NT2/D1 (cell line): ENCODE measurements around the gene ITGAL.

Experiments
- DNase-seq: peaks from one replicate; pipeline ENCODE4 v3.0.0-alpha.2; 2011; ENCODE audit warnings: low read depth, low spot score
- H3K27me3 ChIP-seq: 2 replicates; pipeline ENCODE4 v1.6.0; 2011; ENCODE audit warnings: mild to moderate bottlenecking; ENCODE audit not compliant: insufficient read length, insufficient read depth
- H3K36me3 ChIP-seq: 2 replicates; pipeline ENCODE4 v1.6.1; 2011; ENCODE audit warnings: mild to moderate bottlenecking, low read length, mixed read lengths; ENCODE audit not compliant: insufficient read depth, insufficient read length
- H3K4me1 ChIP-seq: 2 replicates; pipeline ENCODE4 v1.5.1; 2011; ENCODE audit not compliant: insufficient read depth, insufficient read length
- H3K4me3 ChIP-seq: 2 replicates; pipeline ENCODE4 v1.5.1; 2011; ENCODE audit warnings: low read depth; ENCODE audit not compliant: insufficient read length
- H3K9ac ChIP-seq: 2 replicates; pipeline ENCODE4 v1.6.0; 2011; ENCODE audit warnings: low read depth; ENCODE audit not compliant: insufficient read length
- H3K9me3 ChIP-seq: 2 replicates; pipeline ENCODE4 v1.5.1; 2011; ENCODE audit warnings: mild to moderate bottlenecking, low read length; ENCODE audit not compliant: insufficient read depth
- SUZ12 ChIP-seq: IDR thresholded peaks from 2 replicates; pipeline ENCODE4 v1.6.1; 2011; ENCODE audit not compliant: insufficient read length, insufficient read depth; ENCODE audit errors: extremely low read depth
- YY1 ChIP-seq: IDR thresholded peaks from 2 replicates; pipeline ENCODE4 v1.6.1; 2011; ENCODE audit not compliant: insufficient read length, insufficient read depth
- ZNF274 ChIP-seq: IDR thresholded peaks from 2 replicates; pipeline ENCODE4 v1.6.1; 2011; ENCODE audit warnings: mild to moderate bottlenecking, low read depth, low read length

ITGAL gene

DNA sequence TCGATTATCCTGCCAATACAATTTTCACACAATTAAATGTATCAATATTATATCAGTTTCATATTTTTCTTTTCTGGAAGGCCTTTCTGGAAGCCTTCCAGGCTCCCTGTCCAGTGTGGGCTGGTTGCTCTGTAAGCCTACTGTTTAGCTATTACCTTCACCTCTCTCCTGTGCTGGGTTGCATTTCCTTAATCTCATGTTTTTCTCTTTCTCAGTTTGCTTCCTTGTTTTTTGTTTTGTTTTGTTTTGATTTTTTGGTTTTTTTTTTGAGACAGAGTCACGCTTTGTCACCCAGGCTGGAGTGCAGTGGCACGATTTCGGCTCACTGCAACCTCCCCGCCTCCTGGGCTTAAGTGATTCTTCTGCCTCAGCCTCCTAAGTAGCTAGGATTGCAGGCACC lies 33.7 kb upstream of the ITGAL start:
- Histone ChIP-seq H3K4me3 (no peak overlapping the region), H3K9ac (no peak overlapping the region), H3K4me1 (no peaks in the 10 kb centered on the region), H3K36me3 (peaks cover 9% of the 10 kb centered on the region), H3K9me3 (no peaks in the 10 kb centered on the region; the same call in 1 of the 2 replicates), H3K27me3 (no peaks in the 10 kb centered on the region)
- TF ChIP-seq SUZ12: no peak
- TF ChIP-seq ZNF274: no peak
- no peak for TF ChIP-seq YY1
- DNase-seq: no peak

DNA sequence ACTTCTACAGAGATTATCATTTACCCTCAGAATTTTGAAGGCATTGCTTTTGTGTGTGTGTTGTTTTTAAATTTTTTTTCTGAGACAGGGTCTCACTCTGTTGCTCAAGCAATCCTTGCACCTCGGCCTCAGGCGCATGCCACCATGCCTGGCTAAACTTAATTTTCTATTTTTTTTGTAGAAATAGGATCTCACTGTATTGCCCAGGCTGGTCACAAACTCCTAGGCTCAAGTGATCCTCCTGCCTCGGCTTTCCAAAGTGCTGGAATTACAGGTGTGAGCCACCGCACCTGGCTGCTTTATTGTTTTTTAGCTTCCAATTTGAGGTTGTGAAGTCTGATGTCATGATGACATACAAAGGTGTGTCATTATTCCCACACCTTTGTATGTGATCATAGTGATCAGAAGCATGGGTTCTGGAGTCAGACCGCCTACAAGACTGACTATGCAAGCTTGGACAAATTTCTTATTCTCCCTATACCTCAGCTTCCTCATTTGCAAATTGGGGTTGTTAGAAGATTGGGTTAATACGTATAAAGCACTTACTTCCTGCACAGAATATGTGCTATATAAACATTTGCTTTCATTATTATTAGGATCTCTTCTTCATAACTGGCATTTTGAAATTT lies 32.7 kb upstream of the ITGAL start:
- Histone ChIP-seq H3K4me3 (no peak overlapping the region), H3K36me3 (peaks cover 19% of the 10 kb centered on the region), H3K27me3 (no peaks in the 10 kb centered on the region), H3K9me3 (peaks cover 9% of the 10 kb centered on the region; the same call in 1 of the 2 replicates), H3K9ac (no peak overlapping the region), H3K4me1 (peaks cover 5% of the 10 kb centered on the region)
- DNase-seq: no peak
- TF ChIP-seq YY1 (no peak), ZNF274 (no peak), SUZ12 (no peak)

DNA sequence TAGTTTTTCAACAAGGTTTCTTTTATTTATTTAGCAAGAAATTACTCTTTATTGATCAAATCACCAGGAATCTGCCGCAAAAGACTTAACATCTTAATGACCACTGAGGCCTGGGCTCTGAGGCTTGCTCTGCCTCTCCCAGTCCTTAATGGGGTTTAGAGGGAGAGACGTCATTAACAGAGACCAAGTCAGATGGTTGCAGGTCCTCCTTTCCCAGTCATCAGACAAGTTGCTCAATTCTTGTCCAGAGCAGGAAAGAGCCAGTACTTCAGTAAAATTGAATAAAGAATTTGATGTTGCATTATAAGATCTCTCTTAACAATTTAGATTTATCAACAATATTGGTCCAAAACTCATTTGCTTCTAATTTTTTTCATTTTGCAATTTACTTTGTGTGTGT lies 28.9 kb upstream of the ITGAL start:
- Histone ChIP-seq H3K36me3 (peaks cover 21% of the 10 kb centered on the region), H3K4me3 (no peak overlapping the region), H3K4me1 (peaks cover 6% of the 10 kb centered on the region), H3K27me3 (no peaks in the 10 kb centered on the region), H3K9ac (no peak overlapping the region), H3K9me3 (peaks cover 10% of the 10 kb centered on the region; the same call in 1 of the 2 replicates)
- no peak for TF ChIP-seq ZNF274
- no peak for TF ChIP-seq YY1
- TF ChIP-seq SUZ12: no peak
- DNase-seq: no peak

DNA sequence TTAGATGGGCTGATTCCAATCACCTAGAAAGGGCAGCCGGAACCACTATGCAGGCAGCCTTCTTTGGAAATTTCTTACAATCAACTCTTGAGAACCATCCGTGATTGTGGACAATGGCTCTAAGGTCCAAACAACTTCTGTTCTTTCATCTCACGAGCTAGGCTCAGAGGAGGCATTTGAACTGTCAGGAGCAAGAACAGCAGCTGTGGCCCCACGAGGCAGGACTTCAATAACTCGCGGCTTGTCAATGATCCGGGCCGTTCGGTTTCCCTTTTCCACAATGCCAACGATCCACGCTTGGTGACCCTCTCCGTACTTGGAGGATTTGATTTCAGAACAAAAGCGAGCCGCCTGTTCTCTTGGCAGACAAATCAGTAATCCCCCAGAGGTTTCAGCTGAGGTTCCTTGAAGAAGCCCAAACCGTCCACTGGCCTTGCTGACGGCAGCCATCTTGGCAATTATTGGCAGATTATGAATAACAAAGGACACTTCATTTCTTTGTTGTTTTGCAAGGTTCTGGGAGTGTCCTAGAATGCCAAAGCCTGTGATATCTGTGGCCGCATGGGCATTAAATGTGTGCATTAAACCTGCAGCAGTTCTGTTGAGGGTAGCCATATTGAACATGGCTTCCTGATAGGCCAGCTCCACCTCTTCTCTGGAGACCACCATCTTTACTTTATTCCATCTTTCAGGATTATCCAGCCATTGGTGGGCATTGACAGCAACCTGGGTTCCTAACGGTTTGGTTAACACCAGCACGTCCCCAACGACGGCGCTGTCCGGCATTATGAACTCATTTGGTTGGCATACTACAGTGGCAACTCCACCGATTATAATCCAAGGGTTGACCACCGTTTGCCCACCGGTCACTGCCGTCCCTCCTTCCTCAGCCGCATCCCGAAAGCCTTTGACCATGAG lies 28.1 kb upstream of the ITGAL start:
- DNase-seq: no peak
- no peaks in the 10 kb centered on the region for H3K27me3 ChIP-seq
- peaks cover 6% of the 10 kb centered on the region for H3K4me1 ChIP-seq
- H3K36me3 ChIP-seq: peaks cover 21% of the 10 kb centered on the region
- H3K9ac ChIP-seq: peak overlapping the region; percentile 90
- H3K4me3 ChIP-seq: peak overlapping the region; percentile 92
- no peak for TF ChIP-seq ZNF274
- peak; percentile 28 for TF ChIP-seq YY1
- H3K9me3 ChIP-seq: peaks cover 10% of the 10 kb centered on the region; the same call in 1 of the 2 replicates

DNA sequence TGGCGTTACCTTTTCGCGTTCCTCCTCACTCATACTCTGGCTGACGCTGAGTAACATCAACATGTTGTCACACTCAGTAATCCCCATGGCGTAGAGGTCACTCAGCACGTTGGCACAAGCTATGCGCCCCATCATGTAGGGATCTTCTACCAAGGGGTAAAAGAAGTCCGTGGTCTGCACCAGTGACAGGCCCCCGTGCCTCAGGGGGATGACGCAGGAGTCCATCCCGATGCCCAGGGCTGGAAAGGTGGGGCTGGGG lies 27.5 kb upstream of the ITGAL start:
- Histone ChIP-seq H3K27me3 (no peaks in the 10 kb centered on the region), H3K4me3 (peak overlapping the region; percentile 92), H3K9me3 (peaks cover 10% of the 10 kb centered on the region; the same call in 1 of the 2 replicates), H3K36me3 (peaks cover 21% of the 10 kb centered on the region), H3K9ac (peak overlapping the region; percentile 90), H3K4me1 (peaks cover 6% of the 10 kb centered on the region)
- no peak for DNase-seq
- TF ChIP-seq SUZ12 (no peak), YY1 (no peak), ZNF274 (no peak)

DNA sequence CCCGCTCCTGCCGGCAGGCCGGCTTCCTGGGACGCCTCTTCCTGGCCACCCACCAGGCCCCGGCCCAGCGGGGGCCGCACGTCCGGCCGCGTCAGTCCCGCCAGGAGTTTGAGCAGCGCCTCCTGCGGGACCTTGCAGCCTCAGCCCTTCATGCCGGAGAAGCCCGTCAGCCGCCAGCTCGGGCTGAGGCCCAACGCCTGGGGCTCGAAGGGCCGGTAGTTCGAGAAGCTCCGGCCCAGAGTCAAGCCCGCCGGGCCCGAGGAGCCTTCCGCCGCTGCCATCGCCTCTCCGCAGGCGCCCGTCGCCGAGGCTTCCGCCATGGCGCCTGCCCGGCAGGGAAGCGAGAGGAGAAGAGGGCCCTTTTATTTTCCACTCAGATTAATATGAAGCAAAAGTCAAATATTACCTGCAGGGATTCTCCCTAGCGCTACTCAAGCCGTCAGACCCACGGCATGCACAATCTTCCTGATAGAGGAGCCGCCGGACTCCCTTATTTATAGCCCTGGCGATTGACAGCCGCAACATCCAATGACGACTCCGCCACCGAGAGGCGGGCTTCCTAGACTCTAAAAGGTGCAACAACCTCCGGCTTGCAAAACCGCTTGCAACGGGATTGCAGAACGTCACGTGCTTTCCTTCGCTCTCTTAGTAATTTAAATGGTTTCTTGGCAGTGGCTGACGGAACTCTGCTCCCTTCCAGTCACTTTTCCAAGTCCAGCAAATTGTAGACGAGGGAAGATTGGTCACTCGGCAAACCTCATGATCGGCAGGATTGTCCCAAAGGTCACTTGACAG lies 26.9 kb upstream of the ITGAL start, which contains the start of gene SEPHS2:
TSS of gene SEPHS2 (minus strand) at position 467 of the 795 bp plus-strand sequence. CDS start at position 320, 147 bp downstream.
- Histone ChIP-seq H3K9me3 (peaks cover 10% of the 10 kb centered on the region; the same call in 1 of the 2 replicates), H3K9ac (peak within 1 kb of the TSS; percentile 90), H3K36me3 (peaks cover 21% of the 10 kb centered on the region), H3K27me3 (no peaks in the 10 kb centered on the region), H3K4me1 (peaks cover 6% of the 10 kb centered on the region), H3K4me3 (peak within 1 kb of the TSS; percentile 92)
- TF ChIP-seq SUZ12: no peak
- no peak for TF ChIP-seq YY1
- no peak for TF ChIP-seq ZNF274
- peak; percentile 95 for DNase-seq

DNA sequence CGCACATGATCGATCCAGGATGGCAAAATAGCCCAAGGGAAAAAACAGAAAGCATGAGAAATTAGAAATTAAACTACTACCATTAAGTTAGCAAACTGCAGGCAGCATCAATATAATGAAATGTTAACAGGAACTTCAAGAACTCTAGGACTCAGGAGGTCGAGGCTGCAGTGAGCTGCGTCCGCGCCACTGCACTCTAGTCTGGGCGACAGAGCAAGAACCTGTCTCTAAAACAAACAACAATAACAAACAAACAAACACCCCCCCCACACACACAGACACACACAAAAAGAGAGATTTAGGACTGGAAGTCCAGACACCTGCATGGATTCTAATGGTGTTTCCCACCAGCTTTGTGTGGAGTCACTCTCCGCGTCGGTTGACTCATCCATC lies 26.3 kb upstream of the ITGAL start:
- Histone ChIP-seq H3K9me3 (peaks cover 10% of the 10 kb centered on the region; the same call in 1 of the 2 replicates), H3K4me1 (peaks cover 6% of the 10 kb centered on the region), H3K4me3 (peak overlapping the region; percentile 92), H3K27me3 (no peaks in the 10 kb centered on the region), H3K36me3 (peaks cover 21% of the 10 kb centered on the region), H3K9ac (no peak overlapping the region)
- TF ChIP-seq SUZ12: no peak
- TF ChIP-seq YY1: no peak
- no peak for TF ChIP-seq ZNF274
- no peak for DNase-seq
